Measurements from ENCODE around the gene ZNHIT6.

DNA sequence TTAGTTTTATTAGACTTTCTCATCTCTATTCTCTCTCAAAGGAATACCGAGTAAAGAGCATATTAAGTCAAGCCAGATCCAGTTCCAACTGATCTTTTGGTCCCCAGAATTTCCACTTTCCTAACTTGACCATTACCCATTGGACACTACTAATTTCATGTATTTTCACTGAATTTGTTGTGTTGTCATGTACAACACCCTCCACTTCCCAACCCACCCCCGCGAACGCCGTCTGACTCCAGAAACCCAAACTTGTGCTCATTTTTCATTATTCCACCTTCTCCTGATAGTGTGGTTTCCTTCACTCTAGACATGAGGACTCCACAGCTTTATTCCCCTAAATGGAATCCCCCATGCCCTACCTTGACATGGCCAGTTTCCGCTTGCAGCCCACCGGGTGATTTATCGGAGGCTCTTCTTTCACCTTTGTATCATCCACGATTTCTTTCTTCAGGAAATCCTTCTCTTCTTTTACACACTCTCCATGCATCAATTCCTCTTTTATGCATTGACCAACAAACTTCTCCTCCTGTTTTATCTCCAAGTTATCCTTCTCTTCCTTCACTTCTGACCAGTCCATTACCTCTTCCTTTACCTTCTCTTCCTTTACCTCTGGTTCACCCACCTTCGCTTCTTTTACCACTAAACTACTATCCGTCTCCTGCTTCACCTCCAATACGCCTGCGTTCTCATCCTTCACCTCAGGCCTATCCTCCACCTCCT lies 805 bp downstream of the ZNHIT6 start:
- TF ChIP-seq, protein P1, sequence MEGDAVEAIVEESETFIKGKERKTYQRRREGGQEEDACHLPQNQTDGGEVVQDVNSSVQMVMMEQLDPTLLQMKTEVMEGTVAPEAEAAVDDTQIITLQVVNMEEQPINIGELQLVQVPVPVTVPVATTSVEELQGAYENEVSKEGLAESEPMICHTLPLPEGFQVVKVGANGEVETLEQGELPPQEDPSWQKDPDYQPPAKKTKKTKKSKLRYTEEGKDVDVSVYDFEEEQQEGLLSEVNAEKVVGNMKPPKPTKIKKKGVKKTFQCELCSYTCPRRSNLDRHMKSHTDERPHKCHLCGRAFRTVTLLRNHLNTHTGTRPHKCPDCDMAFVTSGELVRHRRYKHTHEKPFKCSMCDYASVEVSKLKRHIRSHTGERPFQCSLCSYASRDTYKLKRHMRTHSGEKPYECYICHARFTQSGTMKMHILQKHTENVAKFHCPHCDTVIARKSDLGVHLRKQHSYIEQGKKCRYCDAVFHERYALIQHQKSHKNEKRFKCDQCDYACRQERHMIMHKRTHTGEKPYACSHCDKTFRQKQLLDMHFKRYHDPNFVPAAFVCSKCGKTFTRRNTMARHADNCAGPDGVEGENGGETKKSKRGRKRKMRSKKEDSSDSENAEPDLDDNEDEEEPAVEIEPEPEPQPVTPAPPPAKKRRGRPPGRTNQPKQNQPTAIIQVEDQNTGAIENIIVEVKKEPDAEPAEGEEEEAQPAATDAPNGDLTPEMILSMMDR (IDR thresholded peaks at IDR 0.05) = no peak
- TF ChIP-seq, protein P2, sequence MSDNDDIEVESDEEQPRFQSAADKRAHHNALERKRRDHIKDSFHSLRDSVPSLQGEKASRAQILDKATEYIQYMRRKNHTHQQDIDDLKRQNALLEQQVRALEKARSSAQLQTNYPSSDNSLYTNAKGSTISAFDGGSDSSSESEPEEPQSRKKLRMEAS (IDR thresholded peaks at IDR 0.05; ENCODE audit: low read depth) = no peak
- TF ChIP-seq TCF12 (IDR thresholded peaks at IDR 0.05) = no peak
- TF ChIP-seq FOXJ3 (CRISPR knock-in tag; IDR thresholded peaks at IDR 0.05) = no peak
- TF ChIP-seq RAD21 (IDR thresholded peaks at IDR 0.05; ENCODE audit: low read length) = no peak
- TF ChIP-seq YY1 (IDR thresholded peaks at IDR 0.05; ENCODE audit: low read depth) = 0 out of 2 replicates have a peak, but pooled peaks have one; percentile 9
- TF ChIP-seq RFX5 (IDR thresholded peaks at IDR 0.05; ENCODE audit: low read length) = no peak
- no peak for TF ChIP-seq NFIC (IDR thresholded peaks at IDR 0.05; ENCODE audit: borderline replicate concordance)
- TF ChIP-seq POLR2AphosphoS5 (IDR thresholded peaks at IDR 0.05; ENCODE audit: low read depth, low read length) = no peak
- no peak for TF ChIP-seq MXI1 (IDR thresholded peaks at IDR 0.05; ENCODE audit: low read depth, low read length)
- TF ChIP-seq CHD2 (IDR thresholded peaks at IDR 0.05; ENCODE audit: low read length, partially characterized antibody) = no peak
- TF ChIP-seq JUND (IDR thresholded peaks at IDR 0.05) = no peak
- TF ChIP-seq EP300 (IDR thresholded peaks at IDR 0.05; ENCODE audit: borderline replicate concordance in 1 of 2, low read depth in 1 of 2, low read length in 1 of 2) = no peak

Data from SK-N-SH (cell line).